Testis (tissue), 2 donors: Measurements from ENCODE around the gene RNU6-9.

Source experiments
- CTCF ChIP-seq, 3 experiments: fragments of 450-650 bp in 2 of 3; fragments of 200-600 bp in 1 of 3; sonication (generic) in 1 of 3; IDR thresholded peaks; one replicate each; pipeline ENCODE4 v1.5.1; 2016 to 2019; ENCODE audit warnings: antibody characterized with exemption in 3 of 3, mild to moderate bottlenecking in 2 of 3, moderate library complexity in 1 of 3
- POLR2A ChIP-seq: fragments of 450-650 bp; IDR thresholded peaks from one replicate; pipeline ENCODE4 v1.6.1; 2017; ENCODE audit warnings: antibody characterized with exemption, mild to moderate bottlenecking, moderate library complexity

DNA sequence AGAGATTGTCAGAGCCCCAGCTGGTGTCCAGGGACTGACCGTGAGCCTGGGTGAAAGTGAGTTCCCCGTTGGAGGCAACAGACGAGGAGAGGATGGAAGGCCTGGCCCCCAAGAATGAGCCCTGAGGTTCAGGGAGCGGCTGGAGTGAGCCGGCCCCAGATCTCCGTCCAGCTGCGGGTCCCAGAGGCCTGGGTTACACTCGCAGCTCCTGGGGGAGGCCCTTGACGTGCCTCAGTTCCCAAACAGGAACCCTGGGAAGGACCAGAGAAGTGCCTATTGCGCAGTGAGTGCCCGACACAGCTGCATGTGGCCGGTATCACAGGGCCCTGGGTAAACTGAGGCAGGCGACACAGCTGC lies 42.3 kb upstream of the RNU6-9 start:
- no peak for TF ChIP-seq CTCF (IDR thresholded peaks at IDR 0.05)
- no peak for TF ChIP-seq POLR2A
